GM12864 (cell line): ENCODE results near the gene CCDC50.

Source experiments
- DNase-seq: peaks from one replicate; pipeline ENCODE4 v3.0.0-alpha.2; 2011; ENCODE audit warnings: low read depth
- H3K4me3 ChIP-seq: 2 replicates; pipeline ENCODE4 v1.5.1; 2011; ENCODE audit warnings: mild to moderate bottlenecking, low read depth, low read length, control low read depth
- TF ChIP-seq, protein P1 (sequence below): IDR thresholded peaks from 2 replicates; pipeline ENCODE4 v1.5.1; 2011; ENCODE audit warnings: low read depth, mild to moderate bottlenecking, moderate library complexity, low read length, control low read depth, inconsistent platforms; ENCODE audit errors: missing control alignments

Gene CCDC50

DNA sequence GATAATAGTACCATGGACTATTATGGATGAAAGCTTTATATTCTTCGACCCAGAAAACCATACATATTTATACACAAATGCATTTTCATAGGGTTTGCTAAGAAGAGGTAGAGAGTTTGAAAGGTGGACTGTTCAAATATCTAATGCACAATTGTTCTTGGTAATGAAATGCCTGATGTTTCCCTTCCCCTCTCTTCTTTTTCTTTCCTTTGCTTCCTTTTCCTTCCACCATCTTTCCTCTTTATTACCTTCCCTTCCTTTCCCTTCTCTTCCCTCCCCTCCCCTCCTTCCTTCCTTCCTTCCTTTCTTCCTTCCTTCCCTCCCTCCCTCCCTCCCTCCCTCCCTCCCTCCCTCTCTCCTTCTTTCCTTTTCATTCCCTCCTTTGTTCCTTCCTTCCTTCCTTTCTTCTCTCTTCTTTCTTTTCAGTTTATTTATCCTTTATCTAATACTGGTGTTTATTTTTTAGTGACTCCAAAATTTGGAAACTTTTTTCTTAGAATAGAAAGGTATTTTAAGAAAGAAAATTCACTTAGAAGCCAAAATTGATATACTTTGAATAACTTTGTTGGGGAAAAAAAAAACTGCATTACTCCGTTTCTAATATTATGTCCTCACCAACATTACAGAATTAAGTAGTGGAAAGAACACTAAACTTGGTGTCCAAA lies 109.1 kb downstream of the CCDC50 start:
- TF ChIP-seq, protein P1, sequence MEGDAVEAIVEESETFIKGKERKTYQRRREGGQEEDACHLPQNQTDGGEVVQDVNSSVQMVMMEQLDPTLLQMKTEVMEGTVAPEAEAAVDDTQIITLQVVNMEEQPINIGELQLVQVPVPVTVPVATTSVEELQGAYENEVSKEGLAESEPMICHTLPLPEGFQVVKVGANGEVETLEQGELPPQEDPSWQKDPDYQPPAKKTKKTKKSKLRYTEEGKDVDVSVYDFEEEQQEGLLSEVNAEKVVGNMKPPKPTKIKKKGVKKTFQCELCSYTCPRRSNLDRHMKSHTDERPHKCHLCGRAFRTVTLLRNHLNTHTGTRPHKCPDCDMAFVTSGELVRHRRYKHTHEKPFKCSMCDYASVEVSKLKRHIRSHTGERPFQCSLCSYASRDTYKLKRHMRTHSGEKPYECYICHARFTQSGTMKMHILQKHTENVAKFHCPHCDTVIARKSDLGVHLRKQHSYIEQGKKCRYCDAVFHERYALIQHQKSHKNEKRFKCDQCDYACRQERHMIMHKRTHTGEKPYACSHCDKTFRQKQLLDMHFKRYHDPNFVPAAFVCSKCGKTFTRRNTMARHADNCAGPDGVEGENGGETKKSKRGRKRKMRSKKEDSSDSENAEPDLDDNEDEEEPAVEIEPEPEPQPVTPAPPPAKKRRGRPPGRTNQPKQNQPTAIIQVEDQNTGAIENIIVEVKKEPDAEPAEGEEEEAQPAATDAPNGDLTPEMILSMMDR, result no peak
- DNase-seq, result no peak
- no peak overlapping the region for H3K4me3 ChIP-seq

DNA sequence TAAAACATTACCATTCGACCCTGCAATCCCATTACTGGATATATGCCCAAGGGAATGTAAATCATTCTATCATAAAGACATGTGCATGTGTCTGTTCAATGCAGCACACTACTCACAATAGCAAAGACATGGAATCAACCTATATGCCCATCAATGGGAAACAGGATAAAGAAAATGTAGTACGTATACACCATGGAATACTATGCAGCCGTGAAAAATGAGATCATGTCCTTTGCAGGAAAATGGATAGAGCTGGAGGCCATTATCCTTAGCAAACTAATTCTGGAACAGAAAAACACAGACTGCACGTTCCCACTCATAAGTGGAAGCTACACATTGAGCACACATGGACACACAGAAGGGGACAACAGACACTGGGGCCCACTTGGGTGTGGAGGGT lies 111.3 kb downstream of the CCDC50 start:
- TF ChIP-seq, protein P1, result no peak
- no peak overlapping the region for H3K4me3 ChIP-seq
- DNase-seq, result no peak

DNA sequence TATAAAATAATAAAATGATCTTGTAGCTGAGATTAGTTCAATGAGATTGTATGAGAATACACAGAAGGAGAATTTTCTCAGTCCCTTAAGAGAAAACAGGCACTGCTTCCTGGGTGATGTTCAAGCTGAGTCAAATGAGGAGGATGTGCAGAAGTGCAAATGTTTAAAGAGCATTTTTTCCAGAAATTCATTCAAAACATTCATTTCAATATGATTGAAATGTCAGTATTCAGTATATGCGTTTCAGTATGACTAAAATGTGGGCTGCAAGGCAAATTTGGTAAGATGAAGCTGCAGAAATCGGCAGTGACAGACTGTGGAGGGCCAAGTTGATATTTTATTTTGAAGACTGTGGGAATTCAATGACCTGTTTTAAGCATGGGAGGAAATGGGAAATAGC lies 112.5 kb downstream of the CCDC50 start:
- TF ChIP-seq, protein P1, result no peak
- no peak for DNase-seq
- no peak overlapping the region for H3K4me3 ChIP-seq

DNA sequence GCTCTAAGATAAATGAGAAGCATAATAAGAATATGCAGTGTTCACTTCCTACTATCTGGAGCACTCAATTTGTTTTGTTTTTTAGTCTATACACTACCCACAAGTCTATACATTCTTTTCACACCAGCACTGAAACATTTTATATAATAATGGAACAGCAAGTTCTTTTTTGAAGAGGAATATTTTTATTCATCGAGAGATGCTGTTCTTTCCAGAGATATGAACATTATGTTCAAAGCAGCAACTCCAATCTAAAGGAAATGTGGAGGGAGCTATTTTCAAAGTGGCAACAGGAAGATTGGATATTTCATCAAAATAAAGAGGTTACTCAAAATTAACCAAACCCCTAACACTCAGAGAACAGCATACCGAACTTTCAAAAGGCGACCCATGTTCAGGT lies 115.4 kb downstream of the CCDC50 start:
- TF ChIP-seq, protein P1, result no peak
- DNase-seq, result no peak
- no peak overlapping the region for H3K4me3 ChIP-seq
